ENCODE results near the gene CFAP99. TPM values are rescaled to one million over a fixed set of nuclear protein-coding genes. Genes with fewer than 3 reads are reported as not detected.

CFAP99 gene
- total and polyA plus RNA-seq, 2 of the 8 experiments (the other 6 are each of a cell fraction or from before 2014, with no cell fraction given) = not detected

DNA sequence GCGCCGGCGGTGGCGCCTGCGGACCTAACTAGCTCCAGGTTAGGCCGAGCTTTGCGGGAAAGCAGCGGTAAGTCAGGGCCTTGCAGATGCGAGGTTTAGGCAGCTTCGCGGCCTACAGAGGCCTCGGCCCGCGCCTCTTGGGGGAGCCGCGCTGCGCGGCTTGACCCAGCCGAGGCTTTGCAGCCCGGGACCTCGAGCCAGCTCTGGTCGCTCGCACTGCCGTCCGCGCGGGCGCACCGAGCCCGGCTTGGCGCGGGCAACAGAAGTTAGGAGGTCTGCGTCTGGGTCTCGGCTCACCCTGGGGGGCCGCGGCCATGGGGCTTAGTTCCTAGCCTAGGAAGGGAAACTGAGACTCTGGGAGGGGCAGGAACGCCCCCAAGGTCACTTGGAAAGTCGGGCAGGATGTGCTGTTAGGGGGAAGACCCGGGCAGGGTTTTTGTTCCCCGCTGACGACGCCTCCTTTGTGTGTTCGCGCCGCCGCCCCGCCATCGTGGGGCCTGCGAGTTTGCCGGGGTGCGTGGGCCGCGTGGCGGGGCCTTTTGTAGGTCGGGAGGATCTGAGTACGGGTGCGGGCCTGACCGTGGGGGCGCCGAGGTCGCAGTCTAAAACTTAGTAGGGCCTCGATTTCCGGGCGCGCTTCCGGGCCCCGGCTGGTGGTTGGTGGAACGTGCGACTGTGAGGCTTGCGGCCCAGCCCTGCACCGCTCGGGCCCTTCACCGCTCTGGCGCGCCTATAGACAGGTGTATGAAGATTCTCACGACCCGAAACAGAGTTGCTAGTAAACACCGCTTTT, 50.6 kb downstream of the CFAP99 start (continued):
- no peak for TF ChIP-seq HDAC6 (IDR thresholded peaks at IDR 0.05; ENCODE audit: low read depth, low read length)
- TF ChIP-seq ASH2L (IDR thresholded peaks at IDR 0.05; ENCODE audit: low read length) = peak; percentile 31

Data from H1 (cell line).